HG02981 (cell line): ENCODE data around the gene DLGAP5.

Experiments used
- ATAC-seq: cut with Tn5 transposase; IDR thresholded peaks from one replicate; pipeline ENCODE4 v1.9.1; 2021; ENCODE audit warnings: mild to moderate bottlenecking, moderate library complexity; ENCODE audit not compliant: unreplicated experiment

The DLGAP5 gene

GRCh38 chr14:55131370-55132137 lies 59.8 kb downstream of the DLGAP5 start:
- no peak for ATAC-seq

- no peak for ATAC-seq
Measured at GRCh38 chr14:55130196-55130550, 61.2 kb downstream of the DLGAP5 start.

DNA sequence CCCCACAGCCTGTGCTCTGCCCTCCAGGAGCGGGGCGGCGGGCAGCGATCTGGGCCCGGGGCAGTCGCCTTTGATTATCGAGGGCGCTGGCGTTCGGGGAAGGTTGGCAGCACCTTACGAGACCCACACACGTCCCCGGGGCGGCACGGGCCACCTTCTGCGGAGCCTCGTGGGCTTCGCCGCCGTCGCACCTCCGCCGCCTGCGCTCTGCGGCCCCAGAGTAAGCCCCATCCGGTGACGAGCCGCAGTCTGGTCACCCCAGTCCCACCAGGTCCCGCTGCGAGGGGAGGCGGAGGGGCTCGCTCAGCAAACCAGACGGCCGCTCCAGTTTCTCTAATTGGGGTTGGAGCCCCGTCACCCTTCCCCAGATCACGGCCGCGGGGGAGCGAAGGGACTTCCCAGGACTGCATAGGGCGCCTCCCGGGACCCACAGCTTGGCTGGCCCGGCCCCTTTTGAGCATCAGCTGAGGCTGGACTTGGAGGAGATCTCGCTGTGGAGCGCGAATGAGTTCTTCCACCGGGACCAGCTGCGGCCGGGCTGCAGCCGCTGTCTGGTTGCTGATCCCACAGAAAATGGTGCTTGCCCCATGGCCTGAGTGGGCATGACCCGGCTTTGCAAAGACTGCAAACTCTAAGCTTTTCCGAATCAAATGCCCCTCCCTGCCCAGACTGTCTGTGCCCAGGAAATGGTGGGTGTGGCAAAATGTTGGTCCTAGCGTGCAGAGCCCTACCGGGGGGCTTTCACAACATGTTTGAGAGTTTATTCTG lies 61.8 kb downstream of the DLGAP5 start:
- peak; percentile 58 for ATAC-seq

GRCh38 chr14:55129086-55129427 lies 62.3 kb downstream of the DLGAP5 start, which contains the start of gene LGALS3:
Gene LGALS3, plus strand, starts transcription at chr14:55129252. Its CDS starts 8,122 bp downstream, at chr14:55137374.
- ATAC-seq, result peak; percentile 48

DNA sequence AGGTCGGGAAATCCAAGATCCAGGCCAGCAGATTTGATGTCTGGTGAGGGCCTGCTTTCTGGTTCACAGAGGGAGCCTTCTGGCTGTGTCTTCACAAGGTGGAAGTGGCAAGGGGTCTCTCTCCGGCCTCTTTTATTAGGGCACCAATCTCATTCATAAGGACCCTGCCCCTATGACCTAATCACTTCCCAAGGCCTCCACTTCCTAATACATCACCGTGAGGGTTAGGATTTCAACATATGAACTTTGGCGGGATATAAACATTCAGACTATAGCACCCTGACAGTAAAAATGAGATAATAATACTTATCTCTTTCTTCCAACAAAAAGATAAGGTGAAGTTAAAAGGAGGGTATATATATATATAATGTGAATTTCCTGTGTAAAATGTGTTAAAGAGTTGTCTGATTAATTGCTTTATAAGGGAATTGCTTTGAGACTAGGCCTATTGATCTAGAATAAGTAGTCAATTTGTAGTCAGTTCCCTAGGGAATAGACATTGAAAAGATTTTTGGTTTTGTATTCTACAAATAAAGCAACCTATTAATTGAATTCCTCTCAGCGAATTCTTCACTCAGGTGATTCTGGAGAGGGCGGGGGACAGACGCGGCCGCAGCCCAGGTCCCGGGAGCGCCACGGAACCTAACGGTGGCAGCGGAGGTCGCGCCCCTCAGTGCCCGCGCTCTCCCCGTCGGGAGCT lies 62.8 kb downstream of the DLGAP5 start:
- ATAC-seq, result no peak

GRCh38 chr14:55127460-55127951 lies 63.9 kb downstream of the DLGAP5 start:
- no peak for ATAC-seq

DNA sequence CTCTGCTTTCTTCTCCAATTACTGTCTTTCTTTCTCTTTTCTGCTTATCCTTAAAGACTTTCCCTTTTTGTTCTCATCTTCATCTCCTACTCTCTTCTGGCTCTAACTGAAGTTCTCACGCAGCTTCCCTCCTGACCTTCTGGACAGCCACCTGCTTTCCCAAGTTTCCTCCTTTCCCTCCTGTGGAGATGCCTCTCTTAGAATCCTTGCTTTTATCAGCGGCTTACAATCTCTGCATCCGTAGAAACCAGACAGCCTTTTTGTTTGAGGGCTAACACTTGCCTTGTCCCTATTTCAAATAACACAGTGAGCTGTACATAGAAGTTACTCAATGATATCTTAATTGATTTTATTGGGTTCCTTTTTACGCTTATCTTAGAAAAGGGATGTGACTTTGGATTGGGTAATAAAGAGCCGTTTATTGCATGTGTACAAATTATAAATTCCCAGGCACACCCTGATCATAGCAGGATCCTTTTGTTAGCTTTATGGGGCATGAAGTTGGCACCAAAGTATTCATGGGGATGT lies 64.4 kb downstream of the DLGAP5 start:
- no peak for ATAC-seq

GRCh38 chr14:55126034-55126433 lies 65.4 kb downstream of the DLGAP5 start:
- no peak for ATAC-seq

DNA sequence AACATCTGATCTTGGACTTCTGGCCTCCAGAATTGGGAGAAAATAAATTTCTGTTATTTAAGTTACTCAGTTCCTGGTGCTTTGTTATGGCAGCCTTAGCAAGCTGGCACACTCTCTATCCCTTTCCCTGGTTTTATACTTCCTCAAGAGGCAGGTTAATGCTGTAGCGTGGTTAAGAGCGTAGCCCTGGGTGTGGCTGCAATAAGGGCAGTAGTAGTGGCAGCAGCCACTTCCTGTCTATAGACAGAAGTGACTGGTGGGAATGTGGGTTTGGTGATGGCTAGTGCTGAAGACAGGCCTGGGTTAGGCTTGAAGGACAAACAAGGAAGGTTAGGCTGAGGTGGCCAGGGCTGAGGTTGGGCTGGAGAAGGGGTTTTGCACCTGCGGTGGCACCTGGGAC lies 66.0 kb downstream of the DLGAP5 start:
- ATAC-seq, result no peak

DNA sequence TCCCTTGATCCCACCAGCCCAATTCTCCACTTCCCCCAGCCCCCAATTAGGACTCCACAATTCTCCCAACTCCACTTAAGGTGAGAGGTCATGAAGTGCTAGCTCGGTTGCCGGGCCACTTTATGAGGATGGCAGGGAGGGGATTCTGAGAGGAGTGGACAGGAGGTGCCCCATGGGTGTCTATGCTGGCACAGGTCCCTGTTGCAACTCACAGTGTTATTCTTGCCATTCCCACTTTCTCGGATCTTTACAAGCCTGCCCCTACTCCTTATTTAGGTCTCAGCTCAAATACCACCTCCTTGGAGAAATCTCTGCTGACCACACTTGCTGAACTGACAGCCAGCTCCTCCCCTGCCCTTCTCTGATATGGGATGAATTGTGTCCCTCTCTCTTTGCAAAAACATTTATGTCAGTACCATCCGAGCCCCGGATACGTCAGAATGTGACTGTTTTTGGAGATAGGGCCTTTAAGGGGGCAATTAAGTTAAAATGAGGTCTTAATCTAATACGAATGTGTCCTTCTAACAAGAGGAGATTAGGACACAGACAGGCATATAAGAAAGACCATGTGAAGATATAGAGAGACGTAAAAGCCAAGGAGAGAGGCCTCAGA lies 66.5 kb downstream of the DLGAP5 start:
- no peak for ATAC-seq

- ATAC-seq, result no peak
Measured at GRCh38 chr14:55123852-55124639, 67.3 kb downstream of the DLGAP5 start.

- ATAC-seq, result no peak
Measured at GRCh38 chr14:55123101-55123500, 68.3 kb downstream of the DLGAP5 start.

DNA sequence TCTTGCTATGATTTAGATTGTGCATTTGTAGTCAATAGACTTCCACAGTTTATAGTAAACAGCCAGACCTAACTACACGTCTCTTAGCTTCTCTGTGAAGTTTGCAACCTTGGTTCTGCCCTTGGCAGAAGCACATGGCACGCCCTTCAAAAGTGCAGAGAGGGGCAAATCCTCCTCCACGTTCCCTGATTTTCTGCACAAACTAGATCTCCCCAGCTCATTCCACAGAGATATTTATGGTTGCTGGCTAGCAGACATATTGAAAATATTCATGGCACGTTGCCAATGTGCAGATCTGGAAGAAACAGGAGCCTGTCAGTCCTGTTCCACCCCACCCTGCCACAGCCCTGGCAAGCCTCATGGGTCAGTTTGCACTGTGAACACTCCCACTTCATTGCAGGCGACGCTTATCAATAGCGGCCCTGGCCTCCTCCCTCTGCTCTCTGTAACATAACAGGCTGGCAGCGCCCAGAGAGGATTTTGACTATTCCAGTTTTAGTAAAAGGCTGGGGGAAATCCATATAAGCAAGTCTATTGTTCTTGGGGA lies 68.9 kb downstream of the DLGAP5 start:
- ATAC-seq, result no peak

DNA sequence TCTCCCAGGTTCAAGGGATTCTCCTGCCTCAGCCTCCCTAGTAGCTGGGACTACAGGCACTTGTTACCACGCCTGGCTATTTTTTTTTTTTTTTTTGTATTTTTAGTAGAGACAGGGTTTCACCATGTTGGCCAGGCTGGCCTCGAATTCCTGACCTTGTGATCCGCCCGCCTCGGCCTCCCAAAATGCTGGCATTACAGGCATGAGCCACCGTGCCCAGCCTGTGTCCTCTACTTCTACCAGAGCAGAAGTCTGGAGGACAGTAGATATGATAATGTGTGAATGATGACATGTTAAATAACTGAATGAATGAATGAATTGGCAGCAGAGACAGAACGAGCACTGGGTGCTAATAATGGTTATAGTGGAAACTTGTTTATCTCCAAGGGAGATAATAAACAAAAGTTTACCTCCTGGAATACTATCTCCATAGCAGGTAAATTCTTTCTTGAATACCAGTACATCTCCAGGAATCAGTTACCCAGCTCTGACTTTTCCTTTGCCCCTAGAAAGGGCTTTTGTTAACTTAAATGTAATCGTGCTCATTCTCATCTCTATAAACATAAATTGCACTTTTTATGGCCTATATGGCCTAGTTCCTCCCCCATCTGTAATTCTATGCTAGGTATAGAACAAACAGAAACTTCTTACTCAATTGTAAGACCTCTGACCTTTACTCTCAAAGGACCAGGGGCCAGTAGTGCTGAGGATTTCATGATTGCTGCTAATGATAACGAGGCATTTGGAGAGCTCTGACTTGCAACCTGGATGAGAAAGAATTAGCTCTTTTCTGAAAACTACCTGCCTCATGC lies 69.6 kb downstream of the DLGAP5 start:
- ATAC-seq, result no peak

DNA sequence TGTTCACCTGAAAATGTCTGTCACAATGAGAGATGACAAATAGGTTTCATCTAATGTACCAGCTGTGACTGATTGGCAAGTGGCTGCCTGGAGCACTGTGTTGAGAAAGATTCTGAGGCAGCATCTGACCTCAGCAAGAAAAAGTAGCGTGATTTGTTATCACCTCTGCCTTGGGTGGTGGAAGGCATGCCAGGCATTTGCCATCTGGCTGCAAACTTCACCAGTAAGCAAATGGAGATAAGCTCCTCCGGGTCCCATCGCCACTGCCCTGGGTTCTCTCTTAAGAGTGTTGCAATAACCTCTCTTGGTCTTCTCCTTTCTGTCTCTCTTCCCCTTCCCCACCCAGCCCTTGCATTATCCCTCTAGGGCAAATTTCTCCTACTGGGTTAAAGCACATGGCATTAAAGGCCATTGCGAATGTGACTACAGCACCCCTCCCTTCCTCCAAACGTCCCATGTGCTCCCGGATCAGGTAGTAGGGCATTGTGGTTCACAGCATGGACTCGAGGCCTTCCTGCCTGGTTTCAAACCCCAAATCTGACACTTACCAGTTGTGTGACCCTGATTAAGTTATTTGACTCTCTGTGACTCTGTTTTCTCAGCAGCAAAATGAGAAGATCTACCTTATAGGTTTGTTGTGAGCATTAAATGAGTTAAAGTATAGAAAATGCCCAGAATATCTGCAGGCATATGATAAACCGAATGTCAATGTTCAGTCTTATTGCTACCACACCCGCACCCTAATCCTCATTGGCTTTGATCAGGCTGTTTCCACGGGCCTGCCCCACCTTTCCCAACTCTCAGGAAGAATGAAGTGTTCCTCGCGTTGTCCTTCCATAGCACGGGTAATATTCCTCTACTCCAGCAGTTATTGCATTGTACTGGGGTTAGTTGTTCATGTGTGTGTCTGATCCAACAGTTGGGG lies 70.6 kb downstream of the DLGAP5 start:
- no peak for ATAC-seq

DNA sequence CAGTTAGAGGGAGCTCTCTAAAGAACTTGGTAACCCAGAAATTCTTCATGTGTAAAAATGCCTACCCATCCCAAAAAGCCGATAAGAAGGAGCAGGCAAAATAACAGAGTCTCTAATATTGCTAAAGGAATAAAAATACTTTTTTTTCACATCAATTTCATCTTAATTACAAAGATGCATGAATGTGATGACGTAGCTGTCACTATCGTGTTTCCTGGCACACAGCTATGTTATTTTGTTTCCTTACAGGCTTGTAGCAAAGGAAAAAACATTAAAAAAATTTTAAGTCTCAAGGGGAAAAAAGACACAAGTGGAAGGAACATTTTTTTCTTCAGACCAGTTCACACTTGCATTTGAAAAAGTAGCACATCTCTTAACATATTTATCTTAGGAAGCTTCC lies 72.6 kb downstream of the DLGAP5 start:
- ATAC-seq, result no peak

GRCh38 chr14:55117803-55118441 lies 73.5 kb downstream of the DLGAP5 start:
- ATAC-seq, result no peak
